SK-N-SH (cell line): ENCODE results near the gene SPEF1.

Source experiments
- TF ChIP-seq, protein P1 (sequence below): fragments of 200-600 bp; sonication (generic); IDR thresholded peaks from 2 replicates; pipeline ENCODE4 v1.6.1; 2017; ENCODE audit warnings: antibody characterized with exemption, mild to moderate bottlenecking, moderate library complexity
- TF ChIP-seq, protein P2 (sequence below): IDR thresholded peaks from 2 replicates; pipeline ENCODE4 v1.4.0; 2012; ENCODE audit warnings: low read depth, borderline replicate concordance
- TF ChIP-seq, protein P3 (sequence below): fragments of 150-350 bp; IDR thresholded peaks from 2 replicates; pipeline ENCODE4 v1.6.1; 2017; ENCODE audit warnings: antibody characterized with exemption, low read length, low read depth, borderline replicate concordance

DNA sequence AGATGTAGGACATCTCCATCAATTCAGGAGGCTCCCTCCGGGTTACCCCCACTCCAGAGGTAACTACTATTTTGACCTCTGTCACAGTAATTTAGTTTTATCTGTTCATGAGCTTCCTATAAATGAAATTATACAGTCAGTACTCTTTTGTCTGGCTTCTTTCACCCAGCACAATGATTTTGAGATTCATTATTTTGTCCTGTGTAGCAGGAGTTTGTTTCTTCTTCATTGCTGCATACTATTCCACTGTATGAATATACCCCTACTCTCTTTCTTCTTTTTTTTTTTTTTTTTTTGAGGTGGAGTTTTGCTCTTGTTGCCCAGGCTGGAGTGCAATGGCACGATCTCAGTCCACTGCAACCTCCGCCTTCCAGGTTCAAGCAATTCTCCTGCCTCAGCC is 27.3 kb upstream of the SPEF1 start:
- TF ChIP-seq, protein P1, sequence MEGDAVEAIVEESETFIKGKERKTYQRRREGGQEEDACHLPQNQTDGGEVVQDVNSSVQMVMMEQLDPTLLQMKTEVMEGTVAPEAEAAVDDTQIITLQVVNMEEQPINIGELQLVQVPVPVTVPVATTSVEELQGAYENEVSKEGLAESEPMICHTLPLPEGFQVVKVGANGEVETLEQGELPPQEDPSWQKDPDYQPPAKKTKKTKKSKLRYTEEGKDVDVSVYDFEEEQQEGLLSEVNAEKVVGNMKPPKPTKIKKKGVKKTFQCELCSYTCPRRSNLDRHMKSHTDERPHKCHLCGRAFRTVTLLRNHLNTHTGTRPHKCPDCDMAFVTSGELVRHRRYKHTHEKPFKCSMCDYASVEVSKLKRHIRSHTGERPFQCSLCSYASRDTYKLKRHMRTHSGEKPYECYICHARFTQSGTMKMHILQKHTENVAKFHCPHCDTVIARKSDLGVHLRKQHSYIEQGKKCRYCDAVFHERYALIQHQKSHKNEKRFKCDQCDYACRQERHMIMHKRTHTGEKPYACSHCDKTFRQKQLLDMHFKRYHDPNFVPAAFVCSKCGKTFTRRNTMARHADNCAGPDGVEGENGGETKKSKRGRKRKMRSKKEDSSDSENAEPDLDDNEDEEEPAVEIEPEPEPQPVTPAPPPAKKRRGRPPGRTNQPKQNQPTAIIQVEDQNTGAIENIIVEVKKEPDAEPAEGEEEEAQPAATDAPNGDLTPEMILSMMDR: no peak
- TF ChIP-seq, protein P2, sequence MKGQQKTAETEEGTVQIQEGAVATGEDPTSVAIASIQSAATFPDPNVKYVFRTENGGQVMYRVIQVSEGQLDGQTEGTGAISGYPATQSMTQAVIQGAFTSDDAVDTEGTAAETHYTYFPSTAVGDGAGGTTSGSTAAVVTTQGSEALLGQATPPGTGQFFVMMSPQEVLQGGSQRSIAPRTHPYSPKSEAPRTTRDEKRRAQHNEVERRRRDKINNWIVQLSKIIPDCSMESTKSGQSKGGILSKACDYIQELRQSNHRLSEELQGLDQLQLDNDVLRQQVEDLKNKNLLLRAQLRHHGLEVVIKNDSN: no peak
- TF ChIP-seq, protein P3, sequence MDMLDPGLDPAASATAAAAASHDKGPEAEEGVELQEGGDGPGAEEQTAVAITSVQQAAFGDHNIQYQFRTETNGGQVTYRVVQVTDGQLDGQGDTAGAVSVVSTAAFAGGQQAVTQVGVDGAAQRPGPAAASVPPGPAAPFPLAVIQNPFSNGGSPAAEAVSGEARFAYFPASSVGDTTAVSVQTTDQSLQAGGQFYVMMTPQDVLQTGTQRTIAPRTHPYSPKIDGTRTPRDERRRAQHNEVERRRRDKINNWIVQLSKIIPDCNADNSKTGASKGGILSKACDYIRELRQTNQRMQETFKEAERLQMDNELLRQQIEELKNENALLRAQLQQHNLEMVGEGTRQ: no peak
